ENCODE data around the gene VRK3. TPM values are rescaled to one million over a fixed set of nuclear protein-coding genes. Genes with fewer than 3 reads are reported as not detected.
A peak's percentile ranks its signal among the peaks of the same experiment; 100 is the strongest.

The VRK3 gene
- polyA plus RNA-seq, 2 of the 4 experiments (the other 2 are of a cell fraction): 35.2 to 37.4 TPM

DNA sequence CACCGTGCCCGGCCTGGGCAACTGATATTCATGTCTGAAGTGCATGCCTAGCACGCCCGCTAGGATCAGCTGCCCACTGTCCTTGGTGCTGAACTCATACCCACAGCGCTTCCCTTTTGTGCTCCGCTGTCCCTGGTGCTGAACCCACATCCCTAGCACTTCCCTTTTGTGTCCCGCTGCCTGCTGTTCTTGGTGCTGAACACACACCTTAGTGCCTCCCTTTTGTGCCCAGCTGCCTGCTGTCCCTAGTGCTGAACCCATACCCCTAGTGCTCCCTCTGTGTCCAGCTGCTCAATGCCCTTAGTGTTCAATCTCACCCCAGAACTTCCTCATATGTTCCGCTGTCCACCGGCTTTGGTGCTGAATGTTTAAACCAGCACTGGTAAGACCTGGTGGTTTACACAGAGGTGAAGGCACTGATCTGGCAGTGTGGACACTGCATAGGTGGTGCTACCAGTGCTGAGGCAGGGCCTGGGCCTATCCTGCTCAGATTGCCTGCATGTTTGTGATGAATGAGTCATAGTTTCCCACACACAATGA is 37.9 kb downstream of the VRK3 start (continued):
- TF ChIP-seq, protein P1, sequence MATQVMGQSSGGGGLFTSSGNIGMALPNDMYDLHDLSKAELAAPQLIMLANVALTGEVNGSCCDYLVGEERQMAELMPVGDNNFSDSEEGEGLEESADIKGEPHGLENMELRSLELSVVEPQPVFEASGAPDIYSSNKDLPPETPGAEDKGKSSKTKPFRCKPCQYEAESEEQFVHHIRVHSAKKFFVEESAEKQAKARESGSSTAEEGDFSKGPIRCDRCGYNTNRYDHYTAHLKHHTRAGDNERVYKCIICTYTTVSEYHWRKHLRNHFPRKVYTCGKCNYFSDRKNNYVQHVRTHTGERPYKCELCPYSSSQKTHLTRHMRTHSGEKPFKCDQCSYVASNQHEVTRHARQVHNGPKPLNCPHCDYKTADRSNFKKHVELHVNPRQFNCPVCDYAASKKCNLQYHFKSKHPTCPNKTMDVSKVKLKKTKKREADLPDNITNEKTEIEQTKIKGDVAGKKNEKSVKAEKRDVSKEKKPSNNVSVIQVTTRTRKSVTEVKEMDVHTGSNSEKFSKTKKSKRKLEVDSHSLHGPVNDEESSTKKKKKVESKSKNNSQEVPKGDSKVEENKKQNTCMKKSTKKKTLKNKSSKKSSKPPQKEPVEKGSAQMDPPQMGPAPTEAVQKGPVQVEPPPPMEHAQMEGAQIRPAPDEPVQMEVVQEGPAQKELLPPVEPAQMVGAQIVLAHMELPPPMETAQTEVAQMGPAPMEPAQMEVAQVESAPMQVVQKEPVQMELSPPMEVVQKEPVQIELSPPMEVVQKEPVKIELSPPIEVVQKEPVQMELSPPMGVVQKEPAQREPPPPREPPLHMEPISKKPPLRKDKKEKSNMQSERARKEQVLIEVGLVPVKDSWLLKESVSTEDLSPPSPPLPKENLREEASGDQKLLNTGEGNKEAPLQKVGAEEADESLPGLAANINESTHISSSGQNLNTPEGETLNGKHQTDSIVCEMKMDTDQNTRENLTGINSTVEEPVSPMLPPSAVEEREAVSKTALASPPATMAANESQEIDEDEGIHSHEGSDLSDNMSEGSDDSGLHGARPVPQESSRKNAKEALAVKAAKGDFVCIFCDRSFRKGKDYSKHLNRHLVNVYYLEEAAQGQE (IDR thresholded peaks at IDR 0.05): peak; percentile 99
- TF ChIP-seq NFE2L2 (conservative IDR thresholded peaks at IDR 0.05; ENCODE audit: low read length): no peak; the same call in 1 of the 2 replicates
- TF ChIP-seq POLR2AphosphoS2 (conservative IDR thresholded peaks at IDR 0.05; ENCODE audit: low read length): no peak
- peak; percentile 96; the same call in 1 of the 2 replicates for TF ChIP-seq TFCP2L1 (CRISPR knock-in tag; IDR thresholded peaks at IDR 0.05)
- TF ChIP-seq FOSL2 (IDR thresholded peaks at IDR 0.05): no peak
- peak; percentile 59; the same call in 1 of the 2 replicates for TF ChIP-seq FOSL2 (CRISPR knock-in tag; IDR thresholded peaks at IDR 0.05)
- TF ChIP-seq MYC (IDR thresholded peaks at IDR 0.05; ENCODE audit: borderline replicate concordance, low read length): no peak
- no peak for TF ChIP-seq PHF8 (IDR thresholded peaks at IDR 0.05; ENCODE audit: borderline replicate concordance, low read depth)
- peak; percentile 91 for TF ChIP-seq RARB (CRISPR knock-in tag; IDR thresholded peaks at IDR 0.05)
- no peak for TF ChIP-seq MAZ (IDR thresholded peaks at IDR 0.05; ENCODE audit: borderline replicate concordance, low read depth, low read length)
- TF ChIP-seq NPAS2 (CRISPR knock-in tag; IDR thresholded peaks at IDR 0.05; ENCODE audit: borderline replicate concordance): peak; percentile 86
- TF ChIP-seq EP300 (IDR thresholded peaks at IDR 0.05): no peak
- peak; percentile 78 for TF ChIP-seq MAX (IDR thresholded peaks at IDR 0.05)
- TF ChIP-seq SREBF2 (IDR thresholded peaks at IDR 0.05): no peak
- TF ChIP-seq HOXB5 (CRISPR knock-in tag; IDR thresholded peaks at IDR 0.05): peak; percentile 100
- TF ChIP-seq E2F6 (IDR thresholded peaks at IDR 0.05; ENCODE audit: borderline replicate concordance, low read depth): no peak
- TF ChIP-seq ESRRA (IDR thresholded peaks at IDR 0.05; ENCODE audit: borderline replicate concordance, low read length): no peak
- TF ChIP-seq ZSCAN20 (CRISPR knock-in tag; IDR thresholded peaks at IDR 0.05): peak; percentile 99
- peak; percentile 100 for TF ChIP-seq FOXS1 (CRISPR knock-in tag; IDR thresholded peaks at IDR 0.05)
- TF ChIP-seq BHLHE40 (IDR thresholded peaks at IDR 0.05; ENCODE audit: low read depth, low read length): no peak
- no peak for TF ChIP-seq PBX3 (IDR thresholded peaks at IDR 0.05)

DNA sequence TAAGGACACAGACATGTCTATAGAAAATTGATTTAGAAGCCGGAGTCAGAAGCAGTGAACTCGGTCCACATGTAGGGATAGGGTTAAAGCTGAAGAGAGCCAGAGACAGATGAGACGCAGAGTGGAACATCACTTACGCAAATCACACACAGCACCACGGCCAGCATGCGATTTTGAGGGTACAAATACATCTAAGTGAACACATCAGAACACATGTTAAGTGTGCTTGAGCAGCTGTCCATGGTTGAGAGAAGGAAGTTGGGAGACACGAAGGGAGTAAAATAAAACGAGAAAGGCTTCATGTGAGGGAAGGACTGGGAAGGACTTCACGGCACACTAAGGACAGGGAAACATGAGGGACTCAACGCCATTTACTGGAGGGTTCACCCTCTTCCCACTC is 38.8 kb downstream of the VRK3 start:
- WGBS (ENCODE audit: missing lambda C conversion rate): 90% methylated on average over 10 of the region's 10 CpGs
- no peak overlapping the region for H3K4me2 ChIP-seq
- CTCF ChIA-PET: interaction anchor here (0.9 to 8.4 kb wide), 6 partner anchors 9 to 149 kb away, joined by 3 to 78 read pairs (median 6); no protein-coding TSS in a partner anchor
- FAIRE-seq (no peak), DNase-seq (ENCODE audit: low read depth in 1 of 2, low spot score in 1 of 2) (no peak), ATAC-seq (no peak)
- TF ChIP-seq ESRRA (IDR thresholded peaks at IDR 0.05; ENCODE audit: borderline replicate concordance, low read length) (no peak), HEYL (CRISPR knock-in tag; IDR thresholded peaks at IDR 0.05) (no peak), HOXA7 (CRISPR knock-in tag; IDR thresholded peaks at IDR 0.05) (no peak)
- TF ChIP-seq, protein P2, sequence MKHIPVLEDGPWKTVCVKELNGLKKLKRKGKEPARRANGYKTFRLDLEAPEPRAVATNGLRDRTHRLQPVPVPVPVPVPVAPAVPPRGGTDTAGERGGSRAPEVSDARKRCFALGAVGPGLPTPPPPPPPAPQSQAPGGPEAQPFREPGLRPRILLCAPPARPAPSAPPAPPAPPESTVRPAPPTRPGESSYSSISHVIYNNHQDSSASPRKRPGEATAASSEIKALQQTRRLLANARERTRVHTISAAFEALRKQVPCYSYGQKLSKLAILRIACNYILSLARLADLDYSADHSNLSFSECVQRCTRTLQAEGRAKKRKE (CRISPR knock-in tag; IDR thresholded peaks at IDR 0.05; ENCODE audit: low read depth): no peak
- no peak overlapping the region for H3K27ac ChIP-seq
- H3K9me3 ChIP-seq: no peaks in the 10 kb centered on the region
- POLR2A ChIA-PET: no interaction called here
- H3K4me1 ChIP-seq: no peaks in the 10 kb centered on the region
- H3K4me3 ChIP-seq: no peak overlapping the region
